Measurements from ENCODE around the gene NAALADL2. TPM values are rescaled to one million over a fixed set of nuclear protein-coding genes. Genes with fewer than 3 reads are reported as not detected.

The NAALADL2 gene
- total RNA-seq, 6 donors from 2014 or later, result 4.4 to 12.6 (median 6.3) TPM

DNA sequence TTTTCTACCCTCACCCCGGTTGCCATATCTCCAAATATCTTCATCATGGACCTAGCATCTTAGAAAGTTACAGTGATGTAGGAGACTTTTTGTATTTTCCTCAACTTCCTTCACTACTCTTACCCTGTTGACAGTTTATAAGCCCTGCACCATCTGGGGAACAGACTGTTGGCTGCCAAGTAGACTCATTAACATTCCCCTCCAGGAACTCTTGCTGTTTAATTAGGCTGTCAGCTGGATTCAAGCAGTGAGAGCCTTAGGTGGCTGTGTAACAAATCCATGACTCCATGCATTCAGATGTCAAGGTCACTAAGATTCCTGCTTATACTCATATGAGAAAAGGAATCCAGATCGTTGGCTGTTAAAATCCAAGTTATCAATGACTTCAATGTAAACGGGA, 198.3 kb downstream of the NAALADL2 start:
- Histone ChIP-seq H3K27ac (no peak overlapping the region), H3K9me3 (no peaks in the 10 kb centered on the region), H3K27me3 (no peaks in the 10 kb centered on the region), H3K36me3 (no peaks in the 10 kb centered on the region), H3K4me3 (no peak overlapping the region), H3K4me1 (no peaks in the 10 kb centered on the region)
- DNase-seq (no peak), ATAC-seq (ENCODE audit: low FRiP score in 2 of 2) (no peak)
- WGBS, 2 donors, result 81% methylated on average over 3 of the region's 3 CpGs
- no peak for TF ChIP-seq EP300 (IDR thresholded peaks at IDR 0.05)
- TF ChIP-seq POLR2AphosphoS5 (IDR thresholded peaks at IDR 0.05), result no peak
- TF ChIP-seq, protein P1, sequence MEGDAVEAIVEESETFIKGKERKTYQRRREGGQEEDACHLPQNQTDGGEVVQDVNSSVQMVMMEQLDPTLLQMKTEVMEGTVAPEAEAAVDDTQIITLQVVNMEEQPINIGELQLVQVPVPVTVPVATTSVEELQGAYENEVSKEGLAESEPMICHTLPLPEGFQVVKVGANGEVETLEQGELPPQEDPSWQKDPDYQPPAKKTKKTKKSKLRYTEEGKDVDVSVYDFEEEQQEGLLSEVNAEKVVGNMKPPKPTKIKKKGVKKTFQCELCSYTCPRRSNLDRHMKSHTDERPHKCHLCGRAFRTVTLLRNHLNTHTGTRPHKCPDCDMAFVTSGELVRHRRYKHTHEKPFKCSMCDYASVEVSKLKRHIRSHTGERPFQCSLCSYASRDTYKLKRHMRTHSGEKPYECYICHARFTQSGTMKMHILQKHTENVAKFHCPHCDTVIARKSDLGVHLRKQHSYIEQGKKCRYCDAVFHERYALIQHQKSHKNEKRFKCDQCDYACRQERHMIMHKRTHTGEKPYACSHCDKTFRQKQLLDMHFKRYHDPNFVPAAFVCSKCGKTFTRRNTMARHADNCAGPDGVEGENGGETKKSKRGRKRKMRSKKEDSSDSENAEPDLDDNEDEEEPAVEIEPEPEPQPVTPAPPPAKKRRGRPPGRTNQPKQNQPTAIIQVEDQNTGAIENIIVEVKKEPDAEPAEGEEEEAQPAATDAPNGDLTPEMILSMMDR (IDR thresholded peaks at IDR 0.05), result no peak
- no peak for TF ChIP-seq POLR2A (IDR thresholded peaks at IDR 0.05)

GRCh38 chr3:175059788-175060187, 200.7 kb downstream of the NAALADL2 start:
- no peak for TF ChIP-seq POLR2A (IDR thresholded peaks at IDR 0.05)
- TF ChIP-seq POLR2AphosphoS5 (IDR thresholded peaks at IDR 0.05), result no peak
- TF ChIP-seq, protein P1 (IDR thresholded peaks at IDR 0.05), result no peak
- no peak for TF ChIP-seq EP300 (IDR thresholded peaks at IDR 0.05)
- H3K27me3 ChIP-seq, result no peaks in the 10 kb centered on the region
- no peak overlapping the region for H3K4me3 ChIP-seq
- ATAC-seq (ENCODE audit: low FRiP score in 2 of 2) (no peak), DNase-seq (no peak)
- no peaks in the 10 kb centered on the region for H3K4me1 ChIP-seq
- H3K9me3 ChIP-seq, result no peaks in the 10 kb centered on the region
- no peaks in the 10 kb centered on the region for H3K36me3 ChIP-seq
- no peak overlapping the region for H3K27ac ChIP-seq
- WGBS, 2 donors, result 78 to 88% methylated on average over 4 of the region's 4 CpGs

DNA sequence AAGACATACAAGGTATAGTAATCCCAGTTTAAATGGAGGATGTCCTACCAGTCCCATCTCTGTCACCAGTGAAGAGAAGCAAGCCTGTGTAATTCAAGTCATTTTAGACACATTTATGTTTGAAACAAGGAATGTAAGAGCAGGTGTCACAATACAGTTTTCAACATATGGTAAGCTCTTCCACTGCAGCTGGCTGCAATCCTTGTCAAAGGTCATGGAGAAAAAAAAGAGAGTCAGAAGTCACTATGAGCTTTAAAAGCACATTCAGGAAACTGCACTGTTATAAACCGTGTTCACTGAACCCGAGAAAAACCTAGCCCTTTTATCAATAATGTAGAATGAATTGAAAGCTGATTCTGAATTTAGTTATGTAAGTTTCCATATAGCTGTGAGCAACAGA, 206.4 kb downstream of the NAALADL2 start:
- no peak for DNase-seq
- no peak overlapping the region for H3K27ac ChIP-seq
- WGBS, 2 donors, result 61 to 65% methylated on average over 2 of the region's 2 CpGs

GRCh38 chr3:175066617-175067415, 207.7 kb downstream of the NAALADL2 start:
- Histone ChIP-seq H3K27ac (no peak overlapping the region), H3K9me3 (no peaks in the 10 kb centered on the region), H3K4me1 (no peaks in the 10 kb centered on the region), H3K27me3 (no peaks in the 10 kb centered on the region), H3K36me3 (no peaks in the 10 kb centered on the region), H3K4me3 (no peak overlapping the region)
- WGBS, 2 donors, result 87 to 89% methylated on average over 4 of the region's 4 CpGs
- DNase-seq, result no peak
- no peak for ATAC-seq (ENCODE audit: low FRiP score in 2 of 2)
- no peak for TF ChIP-seq POLR2AphosphoS5 (IDR thresholded peaks at IDR 0.05)

More for the DNA sequence above, 206.4 kb downstream of the NAALADL2 start:
- ATAC-seq (ENCODE audit: low FRiP score in 2 of 2), result no peak
- Histone ChIP-seq H3K36me3 (no peaks in the 10 kb centered on the region), H3K27me3 (no peaks in the 10 kb centered on the region), H3K9me3 (no peaks in the 10 kb centered on the region), H3K4me1 (no peaks in the 10 kb centered on the region), H3K4me3 (no peak overlapping the region)
- TF ChIP-seq, protein P1 (IDR thresholded peaks at IDR 0.05), result no peak
- no peak for TF ChIP-seq EP300 (IDR thresholded peaks at IDR 0.05)
- TF ChIP-seq POLR2A (IDR thresholded peaks at IDR 0.05), result no peak
- TF ChIP-seq POLR2AphosphoS5 (IDR thresholded peaks at IDR 0.05), result no peak

DNA sequence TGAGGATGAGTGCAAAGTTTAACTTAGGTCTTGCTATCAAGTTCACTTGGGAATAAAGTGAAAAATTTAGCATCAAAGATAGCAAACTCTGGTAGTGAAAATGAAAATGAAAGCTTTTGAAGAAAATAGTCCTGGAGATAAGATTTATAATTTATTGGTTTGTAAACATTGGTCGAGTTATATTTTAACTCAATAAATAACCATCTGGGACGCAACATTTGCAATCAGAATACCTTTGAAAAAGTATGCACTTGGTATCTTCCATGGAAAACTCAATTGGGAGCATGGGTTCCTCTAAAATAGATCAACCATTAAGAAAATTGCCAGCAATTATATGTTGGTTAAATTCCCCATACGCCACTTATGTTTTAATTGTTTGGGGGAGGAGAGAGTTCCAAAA, 209.5 kb downstream of the NAALADL2 start:
- DNase-seq (no peak), ATAC-seq (ENCODE audit: low FRiP score in 2 of 2) (no peak)
- H3K27ac ChIP-seq, result no peak overlapping the region
- no peaks in the 10 kb centered on the region for H3K27me3 ChIP-seq
- H3K4me1 ChIP-seq, result no peaks in the 10 kb centered on the region
- no peak overlapping the region for H3K4me3 ChIP-seq
- 83 to 89% methylated on average over 3 of the region's 3 CpGs for WGBS, 2 donors
- no peaks in the 10 kb centered on the region for H3K9me3 ChIP-seq
- H3K36me3 ChIP-seq, result no peaks in the 10 kb centered on the region
- no peak for TF ChIP-seq POLR2A (IDR thresholded peaks at IDR 0.05)
- no peak for TF ChIP-seq EP300 (IDR thresholded peaks at IDR 0.05)
- no peak for TF ChIP-seq POLR2AphosphoS5 (IDR thresholded peaks at IDR 0.05)
- TF ChIP-seq, protein P1 (IDR thresholded peaks at IDR 0.05), result no peak

Measured in upper lobe of left lung (tissue), 6 donors.